Stomach (tissue), 9 donors: ENCODE results near the gene VEZT. TPM values are rescaled to one million over a fixed set of nuclear protein-coding genes. Genes with fewer than 3 reads are reported as not detected.
A peak's percentile ranks its signal among the peaks of the same experiment; 100 is the strongest.
"Not testable (repeated sequence)": the region's sequence is repeated elsewhere in the genome, so short reads cannot be mapped to it uniquely, and the experiment has no call there.

Source experiments
- DNase-seq, 2 donors: peaks; one replicate each; pipeline versions ENCODE4 v3.0.0 to v3.0.0-alpha.2; 2013 to 2019
- H3K27ac ChIP-seq, 5 donors: fragments of 200-600 bp in 4 of 5; sonication (generic) in 4 of 5; one replicate each; pipeline ENCODE4 v1.5.1; 2013 to 2019; ENCODE audit warnings: mild to moderate bottlenecking in 1 of 5, moderate library complexity in 1 of 5
- H3K27me3 ChIP-seq, 3 donors: fragments of 200-600 bp; sonication (generic); one replicate each; pipeline ENCODE4 v1.5.1; 2017 to 2019; ENCODE audit warnings: mixed run types in 1 of 3
- H3K36me3 ChIP-seq, 4 donors: fragments of 200-600 bp; sonication (generic); 1 replicate in 3 of 4; 2 replicates in 1 of 4; pipeline ENCODE4 v1.5.1; 2016 to 2019
- H3K4me1 ChIP-seq, 4 donors: fragments of 200-600 bp; sonication (generic); one replicate each; pipeline ENCODE4 v1.5.1; 2016 to 2019
- H3K4me3 ChIP-seq, 4 donors: fragments of 200-600 bp; sonication (generic) in 3 of 4; one replicate each; pipeline ENCODE4 v1.5.1; 2016 to 2019; ENCODE audit warnings: mild to moderate bottlenecking in 1 of 4
- H3K9me3 ChIP-seq, 4 donors: fragments of 200-600 bp; sonication (generic); one replicate each; pipeline ENCODE4 v1.5.1; 2016 to 2019
- EP300 ChIP-seq: sonication (generic); formaldehyde crosslinking; IDR thresholded peaks from one replicate; pipeline ENCODE4 v1.6.1; 2017; ENCODE audit warnings: antibody characterized with exemption
- POLR2A ChIP-seq, 4 donors: fragments of 450-650 bp; IDR thresholded peaks; one replicate each; pipeline ENCODE4 v1.6.1; 2016; ENCODE audit warnings: antibody characterized with exemption in 4 of 4, control low read depth in 2 of 4, mild to moderate bottlenecking in 1 of 4, moderate library complexity in 1 of 4
- POLR2AphosphoS5 ChIP-seq, 3 donors: sonication (generic); formaldehyde crosslinking; IDR thresholded peaks; one replicate each; pipeline ENCODE4 v1.6.1; 2016; ENCODE audit warnings: antibody characterized with exemption in 3 of 3
- WGBS, 5 donors: extraction: QIAGEN DNeasy Blood & Tissue Kit in 3 of 5; methylation state at CpG; one replicate each; pipeline versions ENCODE4 v1.1.5 to v1.1.7; 2013 to 2018; 5-methylcytosine and 5-hydroxymethylcytosine counted together
- intact Hi-C: fragments of 100-400 bp; cut with DNase I; formaldehyde crosslinking; loops from one replicate; pipeline ENCODE4 v1.15.1; 2023; ENCODE audit warnings: low total_unique reads
- polyA plus RNA-seq, 3 donors: library from polyadenylated mRNA; stranded (reverse); fragments of 200-250 nt; gene quantifications; one replicate each; pipeline ENCODE4 v1.2.3, GENCODE V29; 2013
- total RNA-seq, 5 donors: library from RNA; depleted of rRNA; stranded (reverse); fragments of >200 nt; gene quantifications; one replicate each; pipeline versions ENCODE4 v1.1.0 to v1.2.3, GENCODE V29; 2014 to 2016
- TF ChIP-seq, protein P1 (sequence below), 7 experiments: fragments of 450-650 bp in 4 of 7; fragments of 200-600 bp in 3 of 7; sonication (generic) in 3 of 7; IDR thresholded peaks; one replicate each; pipeline ENCODE4 v1.5.1; 2016 to 2019; ENCODE audit warnings: antibody characterized with exemption in 7 of 7, control low read depth in 2 of 7, mild to moderate bottlenecking in 1 of 7
- donor health status: healthy with polysubstance abuse.
- donor health status: Bipolar disorder and iron deficiency.
- donor health status: healthy.

VEZT gene
- total and polyA plus RNA-seq, 8 donors = 11.0 to 165 (median 46.7) TPM

GRCh38 chr12:95231190-95231589 lies 13.6 kb downstream of the VEZT start:
- WGBS, 5 donors = 51 to 57% (median 56%) methylated on average over 2 of the region's 2 CpGs
- Histone ChIP-seq H3K27me3 (no peaks in the 10 kb centered on the region), H3K4me3 (no peak overlapping the region), H3K27ac (no peak overlapping the region), H3K9me3 (no peaks in the 10 kb centered on the region), H3K4me1 (peaks cover 0 to 43% (median 26%) of the 10 kb centered on the region in 4 donors), H3K36me3 (peaks cover 0 to 3% (median 2%) of the 10 kb centered on the region in 4 donors)
- DNase-seq = peak in 1 of 2 donors; percentile 51
- intact Hi-C loops = no loop called here
- no peak for TF ChIP-seq POLR2AphosphoS5 (IDR thresholded peaks at IDR 0.05)
- TF ChIP-seq EP300 = no peak

DNA sequence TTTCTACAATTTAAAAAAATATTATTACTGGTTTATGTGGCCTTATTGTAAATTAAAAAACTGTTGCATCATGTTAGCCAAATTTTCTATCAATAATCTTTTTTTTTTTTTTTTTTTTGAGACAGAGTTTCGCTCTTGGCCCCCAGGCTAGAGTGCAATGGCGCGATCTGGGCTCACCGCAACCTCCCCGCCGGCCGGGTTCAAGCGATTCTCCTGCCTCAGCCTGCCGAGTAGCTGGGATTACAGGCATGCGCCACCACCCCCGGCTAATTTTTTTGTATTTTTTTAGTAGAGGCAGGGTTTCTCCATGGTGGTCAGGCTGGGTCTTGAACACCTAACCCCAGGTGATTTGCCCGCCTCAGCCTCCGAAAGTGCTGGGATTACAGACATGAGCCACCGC lies 16.6 kb downstream of the VEZT start:
- H3K36me3 ChIP-seq, DNase-seq, H3K9me3 ChIP-seq, H3K27ac ChIP-seq, H3K4me3 ChIP-seq, H3K27me3 ChIP-seq, intact Hi-C loops: not testable (repeated sequence)
- H3K4me1 ChIP-seq = peaks cover 0 to 45% (median 19%) of the 10 kb centered on the region in 4 donors
- WGBS, 5 donors = 96 to 98% (median 97%) methylated on average over 14 of the region's 14 CpGs

DNA sequence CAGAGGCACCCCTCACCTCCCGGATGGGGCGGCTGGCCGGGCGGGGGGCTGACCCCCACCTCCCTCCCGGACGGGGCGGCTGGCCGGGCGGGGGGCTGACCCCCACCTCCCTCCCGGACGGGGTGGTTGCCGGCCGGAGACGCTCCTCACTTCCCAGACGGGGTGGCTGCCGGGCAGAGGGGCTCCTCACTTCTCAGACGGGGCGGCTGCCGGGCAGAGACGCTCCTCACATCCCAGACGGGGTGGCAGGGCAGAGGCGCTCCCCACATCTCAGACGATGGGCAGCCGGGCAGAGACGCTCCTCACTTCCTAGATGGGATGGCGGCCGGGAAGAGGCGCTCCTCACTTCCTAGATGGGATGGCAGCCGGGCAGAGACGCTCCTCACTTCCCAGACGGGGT lies 18.0 kb downstream of the VEZT start:
- peaks cover 0 to 36% (median 11%) of the 10 kb centered on the region in 4 donors for H3K4me1 ChIP-seq
- 95 to 100% (median 96%) methylated on average over 5 to 30 of the region's 31 CpGs; no CpG with 5 or more reads in 1 of the 5 donors for WGBS, 5 donors
- H3K36me3 ChIP-seq = not testable (repeated sequence)

DNA sequence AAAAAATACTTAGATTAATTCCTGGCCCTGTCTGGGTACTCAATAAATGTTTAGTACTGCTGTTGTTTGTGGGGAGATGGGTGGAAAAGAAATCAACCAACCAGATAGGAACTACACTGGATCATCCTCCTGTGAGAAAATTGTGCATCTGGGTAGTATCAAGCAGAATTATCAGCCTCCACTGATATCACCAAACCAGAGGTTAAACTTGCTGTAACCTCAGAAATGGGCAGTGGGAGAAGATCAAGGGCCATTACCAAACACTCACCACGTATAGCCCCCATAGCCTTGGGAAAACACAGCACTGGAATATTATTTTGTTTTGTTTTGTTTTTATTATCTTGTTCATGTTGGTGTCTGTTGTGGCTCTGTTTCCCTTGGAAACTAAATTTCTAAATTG lies 19.7 kb downstream of the VEZT start:
- intact Hi-C loops = no loop called here
- 67 to 86% (median 82%) methylated on average over 1 of the region's 1 CpG for WGBS, 5 donors
- TF ChIP-seq POLR2AphosphoS5 (IDR thresholded peaks at IDR 0.05) (no peak), EP300 (no peak), POLR2A (IDR thresholded peaks at IDR 0.05) (no peak)
- TF ChIP-seq, protein P1, sequence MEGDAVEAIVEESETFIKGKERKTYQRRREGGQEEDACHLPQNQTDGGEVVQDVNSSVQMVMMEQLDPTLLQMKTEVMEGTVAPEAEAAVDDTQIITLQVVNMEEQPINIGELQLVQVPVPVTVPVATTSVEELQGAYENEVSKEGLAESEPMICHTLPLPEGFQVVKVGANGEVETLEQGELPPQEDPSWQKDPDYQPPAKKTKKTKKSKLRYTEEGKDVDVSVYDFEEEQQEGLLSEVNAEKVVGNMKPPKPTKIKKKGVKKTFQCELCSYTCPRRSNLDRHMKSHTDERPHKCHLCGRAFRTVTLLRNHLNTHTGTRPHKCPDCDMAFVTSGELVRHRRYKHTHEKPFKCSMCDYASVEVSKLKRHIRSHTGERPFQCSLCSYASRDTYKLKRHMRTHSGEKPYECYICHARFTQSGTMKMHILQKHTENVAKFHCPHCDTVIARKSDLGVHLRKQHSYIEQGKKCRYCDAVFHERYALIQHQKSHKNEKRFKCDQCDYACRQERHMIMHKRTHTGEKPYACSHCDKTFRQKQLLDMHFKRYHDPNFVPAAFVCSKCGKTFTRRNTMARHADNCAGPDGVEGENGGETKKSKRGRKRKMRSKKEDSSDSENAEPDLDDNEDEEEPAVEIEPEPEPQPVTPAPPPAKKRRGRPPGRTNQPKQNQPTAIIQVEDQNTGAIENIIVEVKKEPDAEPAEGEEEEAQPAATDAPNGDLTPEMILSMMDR (IDR thresholded peaks at IDR 0.05) = no peak

More for the DNA sequence above, 18.0 kb downstream of the VEZT start:
- intact Hi-C loops, H3K27me3 ChIP-seq, DNase-seq, H3K27ac ChIP-seq, H3K4me3 ChIP-seq, H3K9me3 ChIP-seq: not testable (repeated sequence)

GRCh38 chr12:95238150-95238549 lies 20.5 kb downstream of the VEZT start:
- Histone ChIP-seq H3K36me3 (peaks cover 0 to 9% (median 8%) of the 10 kb centered on the region in 4 donors), H3K9me3 (no peaks in the 10 kb centered on the region), H3K27me3 (no peaks in the 10 kb centered on the region), H3K27ac (no peak overlapping the region), H3K4me3 (no peak overlapping the region), H3K4me1 (peaks cover 0 to 24% (median 3%) of the 10 kb centered on the region in 4 donors)
- TF ChIP-seq EP300 = no peak
- TF ChIP-seq, protein P1 (IDR thresholded peaks at IDR 0.05) = no peak
- TF ChIP-seq POLR2AphosphoS5 (IDR thresholded peaks at IDR 0.05) = no peak
- TF ChIP-seq POLR2A (IDR thresholded peaks at IDR 0.05) = no peak
- intact Hi-C loops = no loop called here
- WGBS, 5 donors = 80 to 94% (median 84%) methylated on average over 1 of the region's 1 CpG
- no peak for DNase-seq

More for the DNA sequence above, 19.7 kb downstream of the VEZT start:
- H3K36me3 ChIP-seq = peaks cover 0 to 7% (median 3%) of the 10 kb centered on the region in 4 donors
- no peaks in the 10 kb centered on the region for H3K27me3 ChIP-seq
- DNase-seq = no peak
- peaks cover 0 to 26% (median 3%) of the 10 kb centered on the region in 4 donors for H3K4me1 ChIP-seq
- H3K4me3 ChIP-seq = no peak overlapping the region
- H3K9me3 ChIP-seq = no peaks in the 10 kb centered on the region
- no peak overlapping the region for H3K27ac ChIP-seq

- TF ChIP-seq, protein P1 (IDR thresholded peaks at IDR 0.05) = no peak
- TF ChIP-seq POLR2AphosphoS5 (IDR thresholded peaks at IDR 0.05) (no peak), POLR2A (IDR thresholded peaks at IDR 0.05) (no peak), EP300 (no peak)
- no peak for DNase-seq
- intact Hi-C loops = no loop called here
Measured at GRCh38 chr12:95239216-95239615, 21.6 kb downstream of the VEZT start.

GRCh38 chr12:95239835-95240234 lies 22.2 kb downstream of the VEZT start:
- DNase-seq, intact Hi-C loops, H3K9me3 ChIP-seq, H3K27me3 ChIP-seq, H3K27ac ChIP-seq, H3K4me3 ChIP-seq: not testable (repeated sequence)
- Histone ChIP-seq H3K36me3 (peaks cover 0 to 17% (median 14%) of the 10 kb centered on the region in 4 donors), H3K4me1 (peaks cover 0 to 24% (median 3%) of the 10 kb centered on the region in 4 donors)
- 84 to 92% (median 90%) methylated on average over 2 of the region's 2 CpGs for WGBS, 5 donors

More at GRCh38 chr12:95239216-95239615, 21.6 kb downstream of the VEZT start:
- Histone ChIP-seq H3K9me3 (no peaks in the 10 kb centered on the region), H3K27me3 (no peaks in the 10 kb centered on the region), H3K27ac (no peak overlapping the region), H3K4me3 (no peak overlapping the region), H3K4me1 (peaks cover 0 to 24% (median 3%) of the 10 kb centered on the region in 4 donors), H3K36me3 (peaks cover 0 to 17% (median 15%) of the 10 kb centered on the region in 4 donors)
